Endothelial cell of umbilical vein (primary cell): ENCODE results near the gene MUL1. TPM values are rescaled to one million over a fixed set of nuclear protein-coding genes. Genes with fewer than 3 reads are reported as not detected.

Experiments used
- BruUV-seq: library from RNA; stranded (reverse); fragments of 400-500 nt; replicated peaks from 2 replicates; lab custom pipeline; 2021; lab: Mats Ljungman, UMichigan
- CTCF ChIA-PET: fragments of 300-600, 350-600 bp; sonication (Branson Sonifier 250); formaldehyde crosslinking; loops from one replicate; lab custom pipeline; 2021; ENCODE audit warnings: antibody characterized with exemption, inconsistent platforms; lab: Charles Lee
- POLR2A ChIA-PET: fragments of 300-600, 350-600 bp; sonication (Branson Sonifier 250); formaldehyde crosslinking; loops from one replicate; lab custom pipeline; 2021; ENCODE audit warnings: antibody characterized with exemption, inconsistent platforms; lab: Charles Lee
- DNase-seq: peaks from one replicate; pipeline ENCODE4 v3.0.0-alpha.2; 2011; ENCODE audit warnings: low read depth, low spot score
- FAIRE-seq: peaks from 2 replicates; lab custom pipeline; 2011; peaks lifted over from hg19 to GRCh38; lab: Jason Lieb, UNC
- H2AFZ ChIP-seq: 2 replicates; pipeline ENCODE4 v1.6.0; 2012; ENCODE audit warnings: low read depth, low read length, control low read depth, inconsistent platforms
- H3K27ac ChIP-seq: 2 replicates; pipeline ENCODE4 v1.5.1; 2011; ENCODE audit warnings: low read depth, mild to moderate bottlenecking, control low read depth, low read length, moderate library complexity; ENCODE audit not compliant: insufficient read depth
- H3K27me3 ChIP-seq, 2 experiments: 2 replicates each; pipeline versions ENCODE4 v1.6.0 to v1.6.1; 2011; ENCODE audit warnings: low read length in 2 of 2, mixed read lengths in 1 of 2; ENCODE audit not compliant: control insufficient read depth in 2 of 2, insufficient read depth in 2 of 2
- H3K36me3 ChIP-seq, 2 experiments: 2 replicates in 1 of 2; 3 replicates in 1 of 2; pipeline ENCODE4 v1.5.1; 2011; ENCODE audit warnings: low read length in 2 of 2, mild to moderate bottlenecking in 1 of 2, moderate library complexity in 1 of 2; ENCODE audit not compliant: control insufficient read depth in 2 of 2, insufficient read depth in 2 of 2; ENCODE audit errors: extremely low read depth in 1 of 2
- H3K4me1 ChIP-seq: 3 replicates; pipeline ENCODE4 v1.5.1; 2011; ENCODE audit warnings: mild to moderate bottlenecking, low read length; ENCODE audit not compliant: control insufficient read depth, insufficient read depth; ENCODE audit errors: extremely low read depth
- H3K4me2 ChIP-seq: 2 replicates; pipeline ENCODE4 v1.6.1; 2011; ENCODE audit warnings: low read length, control low read depth, mixed read lengths; ENCODE audit not compliant: insufficient read depth
- H3K4me3 ChIP-seq, 3 experiments: fragments of 200-600 bp in 1 of 3; sonication (generic), shearing (Covaris generic) in 1 of 3; replicated peaks in 1 of 3; 2 replicates each; pipeline ENCODE4 v1.5.1; 2011 to 2016; ENCODE audit warnings: control low read depth in 3 of 3, low read length in 3 of 3, mild to moderate bottlenecking in 2 of 3, inconsistent platforms in 1 of 3, low read depth in 1 of 3, moderate library complexity in 1 of 3; ENCODE audit not compliant: insufficient read depth in 1 of 3
- H3K79me2 ChIP-seq: 2 replicates; pipeline ENCODE4 v1.6.0; 2012; ENCODE audit warnings: low read length, inconsistent platforms; ENCODE audit not compliant: control insufficient read depth, insufficient read depth
- H3K9ac ChIP-seq: replicated peaks from 2 replicates; pipeline ENCODE3; 2011; ENCODE audit warnings: low read length, control low read depth; ENCODE audit not compliant: insufficient read depth; ENCODE audit errors: extremely low read depth
- H3K9me1 ChIP-seq: replicated peaks from 3 replicates; pipeline ENCODE4 v1.6.0; 2011; ENCODE audit warnings: mild to moderate bottlenecking, low read length; ENCODE audit not compliant: control insufficient read depth, insufficient read depth; ENCODE audit errors: extremely low read depth
- H3K9me3 ChIP-seq: replicated peaks from 2 replicates; pipeline ENCODE4 v1.5.1; 2012; ENCODE audit warnings: low read length, inconsistent platforms; ENCODE audit not compliant: control insufficient read depth, insufficient read depth
- H4K20me1 ChIP-seq: replicated peaks from 2 replicates; pipeline ENCODE3; 2011; ENCODE audit warnings: mild to moderate bottlenecking, low read length; ENCODE audit not compliant: control insufficient read depth, insufficient read depth; ENCODE audit errors: extremely low read depth
- CTCF ChIP-seq, 2 donors: IDR thresholded peaks; 1 replicate in 1 of 2; 2 replicates in 1 of 2; pipeline ENCODE4 v1.5.1; 2011; ENCODE audit warnings: low read length in 2 of 2, mild to moderate bottlenecking in 2 of 2, moderate library complexity in 2 of 2, control low read depth in 1 of 2, inconsistent platforms in 1 of 2, low read depth in 1 of 2; ENCODE audit not compliant: insufficient read depth in 1 of 2; ENCODE audit errors: extremely low read depth in 1 of 2
- EZH2 ChIP-seq: IDR thresholded peaks from 2 replicates; pipeline ENCODE4 v1.6.1; 2012; ENCODE audit warnings: borderline replicate concordance, low read depth, mild to moderate bottlenecking, moderate library complexity, low read length, inconsistent platforms; ENCODE audit not compliant: severe bottlenecking
- FOS ChIP-seq: IDR thresholded peaks from 2 replicates; pipeline ENCODE4 v1.6.1; 2011; ENCODE audit warnings: mild to moderate bottlenecking, low read length, moderate library complexity, borderline replicate concordance; ENCODE audit not compliant: insufficient read depth
- GATA2 ChIP-seq: IDR thresholded peaks from 2 replicates; pipeline ENCODE4 v1.7.0; 2011; ENCODE audit warnings: low read depth, mild to moderate bottlenecking, moderate library complexity, mixed read lengths, low read length; ENCODE audit not compliant: insufficient read length, insufficient read depth
- JUN ChIP-seq: IDR thresholded peaks from 2 replicates; pipeline ENCODE4 v1.6.1; 2011; ENCODE audit warnings: borderline replicate concordance, low read depth; ENCODE audit not compliant: insufficient read length, insufficient read depth
- MAX ChIP-seq: IDR thresholded peaks from 2 replicates; pipeline ENCODE4 v1.6.1; 2011; ENCODE audit not compliant: insufficient read depth, insufficient read length
- MYC ChIP-seq: IDR thresholded peaks from one replicate; pipeline ENCODE4 v1.6.1; 2011; ENCODE audit warnings: mild to moderate bottlenecking, low read depth, low read length
- POLR2A ChIP-seq: IDR thresholded peaks from 2 replicates; pipeline ENCODE4 v1.6.1; 2012; ENCODE audit warnings: low read depth, mild to moderate bottlenecking, control low read depth, low read length
- POLR2AphosphoS5 ChIP-seq: IDR thresholded peaks from 2 replicates; pipeline ENCODE4 v1.6.1; 2012; ENCODE audit warnings: low read depth, mild to moderate bottlenecking, control low read depth, low read length, moderate library complexity; ENCODE audit not compliant: insufficient read depth
- dilution Hi-C: fragments of 300-500 bp; cut with MboI; formaldehyde crosslinking; loops from one replicate; pipeline ENCODE4 v1.15.0; 2019; ENCODE audit warnings: low sequenced_read_pairs; ENCODE audit not compliant: extremely low pct_ligation_motif_present
- intact Hi-C: fragments of 100-400 bp; cut with micrococcal nuclease; formaldehyde crosslinking; loops from one replicate; pipeline ENCODE4 v1.10.0; 2022
- polyA plus RNA-seq, 4 experiments: library from polyadenylated mRNA; depleted of rRNA in 3 of 4; stranded (reverse) in 3 of 4; unstranded in 1 of 4; fragments of >200 nt; gene quantifications; 2 replicates each; pipeline versions ENCODE4 v1.2.1 to v1.2.3, GENCODE V29; 2011 to 2012; ENCODE audit warnings: missing spikeins in 1 of 4
- total RNA-seq: library from RNA; stranded (reverse); gene quantifications from 2 replicates; pipeline ENCODE4 v1.2.3, GENCODE V29; 2021

MUL1 gene
- total and polyA plus RNA-seq, 2 donors (not counting 3 experiments of a cell fraction or from before 2014, with no cell fraction given): 28.3 to 29.5 TPM

GRCh38 chr1:20458717-20459116 lies 49.2 kb downstream of the MUL1 start:
- H2AFZ ChIP-seq: no peak overlapping the region
- H3K4me1 ChIP-seq: no peaks in the 10 kb centered on the region
- no peak for TF ChIP-seq MYC
- TF ChIP-seq CTCF (IDR thresholded peaks at IDR 0.05; ENCODE audit: extremely low read depth in 1 of 2, insufficient read depth in 1 of 2, low read depth in 1 of 2, low read length in 2 of 2): no peak
- H4K20me1 ChIP-seq: no peaks in the 10 kb centered on the region
- no peak overlapping the region for H3K4me2 ChIP-seq
- no peaks in the 10 kb centered on the region for H3K79me2 ChIP-seq
- H3K9ac ChIP-seq: no peak overlapping the region
- no TSS peak for BruUV-seq
- no peak overlapping the region for H3K4me3 ChIP-seq
- FAIRE-seq: no peak
- no peaks in the 10 kb centered on the region for H3K9me1 ChIP-seq
- CTCF ChIA-PET: no interaction called here
- H3K36me3 ChIP-seq: no peaks in the 10 kb centered on the region
- no peak overlapping the region for H3K27ac ChIP-seq
- H3K9me3 ChIP-seq: no peaks in the 10 kb centered on the region
- dilution Hi-C loops: no loop called here
- H3K27me3 ChIP-seq: no peaks in the 10 kb centered on the region
- POLR2A ChIA-PET: no interaction called here
- intact Hi-C loops: no loop called here
- DNase-seq: no peak

- H3K9me3 ChIP-seq: no peaks in the 10 kb centered on the region
These were observed 53.9 kb downstream of the MUL1 start for GRCh38 chr1:20454004-20454403.

More at GRCh38 chr1:20454004-20454403, 53.9 kb downstream of the MUL1 start:
- intact Hi-C loops (no loop called here), dilution Hi-C loops (no loop called here)
- no peaks in the 10 kb centered on the region for H3K9me1 ChIP-seq
- H3K9ac ChIP-seq: no peak overlapping the region
- ChIA-PET POLR2A (no interaction called here), CTCF (no interaction called here)
- no TSS peak for BruUV-seq
- H3K4me1 ChIP-seq: no peaks in the 10 kb centered on the region
- no peak overlapping the region for H2AFZ ChIP-seq
- H3K27ac ChIP-seq: no peak overlapping the region
- H3K79me2 ChIP-seq: no peaks in the 10 kb centered on the region
- no peak overlapping the region for H3K4me3 ChIP-seq
- H3K4me2 ChIP-seq: no peak overlapping the region
- TF ChIP-seq FOS (no peak), POLR2AphosphoS5 (no peak), MAX (no peak), POLR2A (no peak), GATA2 (no peak), JUN (no peak), MYC (no peak), EZH2 (no peak), CTCF (IDR thresholded peaks at IDR 0.05; ENCODE audit: extremely low read depth in 1 of 2, insufficient read depth in 1 of 2, low read depth in 1 of 2, low read length in 2 of 2) (no peak)
- FAIRE-seq (no peak), DNase-seq (no peak)
- H4K20me1 ChIP-seq: no peaks in the 10 kb centered on the region
- no peaks in the 10 kb centered on the region for H3K27me3 ChIP-seq
- H3K36me3 ChIP-seq: no peaks in the 10 kb centered on the region
